ENCODE data around the gene KCNIP4. TPM values are rescaled to one million over a fixed set of nuclear protein-coding genes. Genes with fewer than 3 reads are reported as not detected.
"Not testable (repeated sequence)": the region's sequence is repeated elsewhere in the genome, so short reads cannot be mapped to it uniquely, and the experiment has no call there.

The KCNIP4 gene
- total RNA-seq, 1 donor from 2014 or later = not detected

GRCh38 chr4:21366840-21367239 lies 581.7 kb downstream of the KCNIP4 start:
- intact Hi-C loops (cut with DNase I) = no loop called here
- DNase-seq (ENCODE audit: missing footprints) = no peak
- ATAC-seq = no peak

GRCh38 chr4:21366312-21366711 lies 582.3 kb downstream of the KCNIP4 start:
- no peak for ATAC-seq
- intact Hi-C loops (cut with DNase I) = no loop called here
- DNase-seq (ENCODE audit: missing footprints) = no peak

- no peak for DNase-seq (ENCODE audit: missing footprints)
- intact Hi-C loops (cut with DNase I) = no loop called here
- ATAC-seq = no peak
Measured at GRCh38 chr4:21363701-21364100, 584.9 kb downstream of the KCNIP4 start.

GRCh38 chr4:21352354-21352753 lies 596.2 kb downstream of the KCNIP4 start:
- DNase-seq (ENCODE audit: missing footprints); intact Hi-C loops (cut with DNase I); ATAC-seq: not testable (repeated sequence)

- intact Hi-C loops (cut with DNase I) = no loop called here
- ATAC-seq (no peak), DNase-seq (ENCODE audit: missing footprints) (no peak)
Measured at GRCh38 chr4:21347142-21347541, 601.4 kb downstream of the KCNIP4 start.

GRCh38 chr4:21327976-21328700 lies 620.4 kb downstream of the KCNIP4 start:
- DNase-seq (ENCODE audit: missing footprints) = no peak
- no peak for ATAC-seq
- intact Hi-C loops (cut with DNase I) = no loop called here

- DNase-seq (ENCODE audit: missing footprints) (no peak), ATAC-seq (no peak)
- intact Hi-C loops (cut with DNase I) = no loop called here
Measured at GRCh38 chr4:21320034-21320433, 628.5 kb downstream of the KCNIP4 start.

- intact Hi-C loops (cut with DNase I) = no loop called here
- ATAC-seq = no peak
- DNase-seq (ENCODE audit: missing footprints) = no peak
Measured at GRCh38 chr4:21307709-21308108, 640.9 kb downstream of the KCNIP4 start.

- intact Hi-C loops (cut with DNase I) = no loop called here
- ATAC-seq (no peak), DNase-seq (ENCODE audit: missing footprints) (no peak)
Measured at GRCh38 chr4:21304540-21304887, 644.1 kb downstream of the KCNIP4 start.

GRCh38 chr4:21290562-21290961 lies 658.0 kb downstream of the KCNIP4 start:
- DNase-seq (ENCODE audit: missing footprints) (no peak), ATAC-seq (no peak)
- intact Hi-C loops (cut with DNase I) = no loop called here

GRCh38 chr4:21276046-21276445 lies 672.5 kb downstream of the KCNIP4 start:
- no peak for DNase-seq (ENCODE audit: missing footprints)
- intact Hi-C loops (cut with DNase I) = no loop called here
- ATAC-seq = no peak

GRCh38 chr4:21271439-21272052 lies 677.0 kb downstream of the KCNIP4 start:
- DNase-seq (ENCODE audit: missing footprints) (no peak), ATAC-seq (no peak)
- intact Hi-C loops (cut with DNase I) = no loop called here

- DNase-seq (ENCODE audit: missing footprints) (no peak), ATAC-seq (no peak)
- intact Hi-C loops (cut with DNase I) = no loop called here
Measured at GRCh38 chr4:21248331-21248730, 700.2 kb downstream of the KCNIP4 start.

- DNase-seq (ENCODE audit: missing footprints) (no peak), ATAC-seq (no peak)
- intact Hi-C loops (cut with DNase I) = no loop called here
Measured at GRCh38 chr4:21242163-21242562, 706.4 kb downstream of the KCNIP4 start.

- DNase-seq (ENCODE audit: missing footprints) (no peak), ATAC-seq (no peak)
- intact Hi-C loops (cut with DNase I) = no loop called here
Measured at GRCh38 chr4:21226637-21227538, 721.7 kb downstream of the KCNIP4 start.

- intact Hi-C loops (cut with DNase I) = no loop called here
- DNase-seq (ENCODE audit: missing footprints) (no peak), ATAC-seq (no peak)
Measured at GRCh38 chr4:21211846-21212245, 736.7 kb downstream of the KCNIP4 start.

- DNase-seq (ENCODE audit: missing footprints) (no peak), ATAC-seq (no peak)
- intact Hi-C loops (cut with DNase I) = no loop called here
Measured at GRCh38 chr4:21209860-21210259, 738.7 kb downstream of the KCNIP4 start.

- intact Hi-C loops (cut with DNase I) = no loop called here
- DNase-seq (ENCODE audit: missing footprints) = no peak
- no peak for ATAC-seq
Measured at GRCh38 chr4:21205821-21206531, 742.6 kb downstream of the KCNIP4 start.

- intact Hi-C loops (cut with DNase I) = no loop called here
- no peak for DNase-seq (ENCODE audit: missing footprints)
- ATAC-seq = no peak
Measured at GRCh38 chr4:21203416-21203815, 745.2 kb downstream of the KCNIP4 start.

Measured in Right ventricle myocardium inferior (tissue), 1 donor.